IPS DF 4.7 (cell line): ENCODE results near the gene CDK7.
"Not testable (repeated sequence)": the region's sequence is repeated elsewhere in the genome, so short reads cannot be mapped to it uniquely, and the experiment has no call there.

Source experiments
- DNase-seq: peaks from one replicate; pipeline ENCODE4 v3.0.0-alpha.2; 2013; ENCODE audit warnings: low spot score; ENCODE audit errors: extremely low read depth

The CDK7 gene

DNA sequence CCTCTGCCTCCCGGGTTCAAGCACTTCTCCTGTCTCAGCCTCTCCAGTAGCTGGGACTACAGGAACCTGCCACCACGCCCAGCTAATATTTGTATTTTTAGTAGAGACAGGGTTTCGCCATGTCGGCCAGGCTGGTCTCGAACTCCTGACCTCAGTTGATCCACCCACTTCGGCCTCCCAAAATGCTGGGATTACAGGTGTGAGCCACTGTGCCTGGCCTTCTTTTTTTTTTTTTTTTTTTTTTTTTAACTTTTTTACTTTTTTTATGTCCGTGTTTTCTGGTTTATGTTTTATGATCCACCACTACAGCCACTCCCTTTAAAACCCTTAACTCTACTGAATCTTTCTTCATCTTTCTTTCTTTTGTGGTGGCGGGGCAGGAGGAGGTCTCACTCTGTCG, 2.0 kb downstream of the CDK7 start:
- DNase-seq, result not testable (repeated sequence)

DNA sequence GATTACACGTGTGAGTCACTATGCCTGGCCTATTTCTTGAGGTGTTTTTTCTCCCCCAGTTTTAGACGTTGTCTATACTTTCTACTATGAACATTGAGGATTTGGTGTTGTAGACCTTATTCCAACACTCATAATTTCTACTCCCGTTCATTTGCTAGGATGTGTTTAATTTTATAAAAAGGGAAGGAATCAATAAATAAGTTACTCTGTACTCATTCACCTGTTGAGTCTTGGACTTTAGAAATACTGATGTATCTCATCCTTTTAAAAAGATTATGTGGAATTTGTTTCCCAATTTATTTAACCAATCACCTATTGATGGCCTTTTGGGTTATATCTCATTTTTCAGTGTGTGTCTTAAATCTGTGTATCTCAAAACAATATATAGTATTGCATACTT, 3.2 kb downstream of the CDK7 start:
- no peak for DNase-seq

DNA sequence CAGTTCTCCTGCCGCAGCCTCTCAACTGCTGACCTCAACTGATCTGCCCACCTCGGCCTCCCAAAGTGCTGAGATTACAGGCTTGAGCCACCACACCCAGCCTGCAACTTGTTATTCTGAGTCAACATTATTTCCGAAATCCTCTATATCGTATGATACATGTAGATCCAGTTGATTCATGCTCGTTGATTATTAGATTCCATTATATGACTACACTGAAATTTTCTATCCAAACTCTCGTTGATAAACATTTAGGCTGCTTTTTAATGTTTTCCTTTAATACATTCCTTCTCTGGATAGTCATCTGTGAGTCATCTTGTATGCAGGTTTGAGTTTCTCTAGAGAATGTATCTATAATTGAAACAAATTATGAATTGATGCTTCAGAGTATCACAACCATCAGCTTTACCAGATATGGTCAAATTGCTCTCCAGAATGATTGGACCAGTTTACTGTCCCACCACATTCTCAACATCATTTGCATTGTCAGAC, 4.1 kb downstream of the CDK7 start:
- no peak for DNase-seq

DNA sequence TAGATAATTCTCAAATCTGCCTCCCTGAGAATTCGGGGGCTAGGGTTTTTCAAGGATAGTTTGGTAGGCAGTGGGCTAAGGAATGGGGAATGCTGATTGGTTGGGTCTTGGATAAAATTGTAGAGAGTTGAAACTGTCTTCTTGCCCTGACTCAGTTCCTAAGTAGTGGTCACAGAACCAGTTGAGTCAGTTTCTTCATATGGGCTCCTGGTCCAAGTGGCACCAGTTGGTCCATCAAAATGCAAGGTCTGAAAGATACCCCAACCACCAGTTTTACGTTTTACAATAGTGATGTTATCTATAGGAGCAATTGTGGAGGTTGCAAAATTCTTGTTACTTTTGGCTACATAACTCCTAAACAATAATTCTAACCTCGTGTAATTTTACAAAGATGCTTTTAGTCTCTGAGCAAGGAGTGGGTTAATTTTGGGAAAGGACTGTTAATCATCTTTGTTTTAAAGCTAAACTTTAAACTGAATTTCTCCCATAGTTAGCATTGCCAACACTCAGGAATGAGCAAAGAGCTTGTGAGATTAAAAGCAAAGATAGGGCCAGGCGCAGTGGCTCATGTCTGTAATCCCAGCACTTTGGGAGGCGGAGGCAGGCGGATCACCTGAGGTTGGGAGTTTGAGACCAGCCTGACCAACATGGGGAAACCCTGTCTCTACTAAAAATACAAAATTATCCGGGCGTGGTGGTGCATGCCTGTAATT, 7.7 kb downstream of the CDK7 start:
- no peak for DNase-seq

DNA sequence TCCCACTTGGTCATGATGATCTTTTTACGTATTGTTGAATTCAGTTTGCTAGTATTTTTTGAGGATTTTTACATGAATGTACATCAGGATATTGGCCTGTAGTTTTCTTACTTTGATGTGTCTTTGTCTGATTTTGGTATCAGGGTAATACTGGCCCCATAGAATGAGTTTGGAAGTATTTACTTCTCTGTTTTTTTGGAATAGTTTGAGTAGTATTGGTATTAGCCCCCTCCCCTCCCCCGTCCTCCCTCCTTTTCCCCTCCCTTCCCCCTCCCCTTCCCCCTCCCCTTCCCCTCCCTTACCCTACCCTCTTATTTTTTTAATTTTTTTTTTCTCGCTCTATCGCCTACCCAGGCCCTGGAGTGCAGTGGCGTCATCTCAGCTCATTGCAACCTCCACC, 10.3 kb downstream of the CDK7 start:
- no peak for DNase-seq

DNA sequence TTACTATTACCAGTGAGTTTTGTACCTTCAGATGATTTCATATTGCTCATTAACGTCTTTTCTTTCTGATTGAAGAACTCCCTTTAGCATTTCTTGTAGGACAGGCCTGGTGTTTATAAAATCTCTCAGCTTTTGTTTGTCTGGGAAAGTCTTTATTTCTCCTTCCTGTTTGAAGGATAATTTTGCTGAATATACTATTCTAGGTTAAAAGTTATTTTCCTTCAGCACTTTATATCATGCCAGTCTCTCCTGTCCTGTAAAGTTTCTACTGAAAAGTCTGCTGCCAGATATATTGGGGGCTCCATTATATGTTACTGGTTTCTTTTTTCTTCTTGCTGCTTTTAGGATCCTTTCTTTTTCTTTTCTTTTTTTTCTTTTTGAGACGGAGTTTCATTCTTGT, 13.3 kb downstream of the CDK7 start:
- DNase-seq, result no peak

DNA sequence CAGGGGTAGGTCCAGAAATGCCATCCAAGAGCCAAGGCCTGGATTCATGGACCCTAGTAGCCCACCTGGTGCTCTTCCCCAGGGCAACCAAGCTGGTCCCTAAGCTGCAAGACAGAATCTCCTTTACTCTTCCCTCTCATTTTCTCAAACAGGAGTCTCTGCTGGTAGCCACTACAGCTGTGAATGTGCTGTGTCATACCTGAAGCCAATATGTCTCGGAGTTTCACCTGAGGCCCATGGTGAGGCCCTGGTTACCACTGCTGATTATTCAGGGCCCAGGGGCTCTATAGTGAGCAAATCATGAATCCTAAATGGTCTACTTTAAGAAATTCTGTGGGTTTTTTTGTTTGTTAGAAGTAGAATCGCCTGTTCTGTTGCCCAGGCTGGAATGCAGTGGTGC, 15.9 kb downstream of the CDK7 start:
- no peak for DNase-seq

DNA sequence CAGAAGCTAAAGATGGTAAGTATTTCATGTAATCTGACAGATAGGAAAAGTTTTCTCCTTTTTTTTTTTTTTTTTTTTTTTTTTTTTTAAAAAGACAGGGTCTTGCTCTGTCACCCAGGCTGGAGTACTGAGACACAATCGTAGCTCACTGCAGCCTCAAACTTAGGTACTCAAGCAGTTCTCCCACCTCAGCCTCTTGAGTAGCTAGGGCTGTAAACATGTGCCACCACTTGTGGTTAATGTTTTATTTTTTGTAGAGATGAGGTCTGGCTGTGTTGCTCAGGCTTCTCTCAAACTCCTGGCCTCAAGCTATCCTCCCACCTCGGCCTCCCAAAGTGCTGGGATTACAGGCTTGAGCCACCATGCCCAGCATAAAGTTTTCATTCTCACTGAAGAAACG, 17.8 kb downstream of the CDK7 start:
- DNase-seq, result no peak

DNA sequence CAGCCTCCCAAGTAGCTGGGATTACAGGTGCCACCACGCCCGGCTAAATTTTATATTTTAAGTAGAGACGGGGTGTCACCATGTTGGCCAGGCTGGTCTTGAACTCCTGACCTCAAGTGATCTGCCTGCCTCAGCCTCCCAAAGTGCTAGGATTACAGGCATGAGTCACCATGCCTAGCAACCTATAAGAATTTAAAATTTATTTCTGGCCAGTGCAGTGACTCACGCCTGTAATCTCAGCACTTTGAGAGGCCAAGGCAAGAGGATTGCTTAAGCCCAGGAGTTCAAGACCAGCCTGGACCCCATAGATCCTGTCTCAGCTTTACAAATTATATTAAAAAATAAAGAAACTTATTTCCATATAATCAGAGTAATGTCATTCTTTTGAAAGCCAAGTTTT, 21.3 kb downstream of the CDK7 start:
- not testable (repeated sequence) for DNase-seq

DNA sequence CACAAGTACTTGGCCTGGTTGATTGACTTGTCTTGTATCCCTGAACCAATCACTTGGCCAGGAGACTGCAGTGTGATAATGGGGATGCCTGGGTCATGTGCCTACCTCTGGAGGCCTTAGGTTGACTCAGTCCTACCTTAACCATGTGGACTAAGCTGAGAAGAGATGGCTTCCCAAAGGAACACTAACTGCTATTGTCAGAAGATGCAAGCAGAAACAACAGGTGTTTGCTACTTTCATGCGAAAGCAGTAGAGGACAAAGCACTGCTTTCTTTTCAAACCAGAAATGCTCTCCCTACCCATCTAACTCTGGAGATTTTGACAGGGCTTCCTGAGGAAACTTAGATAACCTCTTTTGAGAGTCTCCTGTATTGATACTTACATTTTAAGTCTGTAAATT, 22.9 kb downstream of the CDK7 start:
- DNase-seq, result no peak

DNA sequence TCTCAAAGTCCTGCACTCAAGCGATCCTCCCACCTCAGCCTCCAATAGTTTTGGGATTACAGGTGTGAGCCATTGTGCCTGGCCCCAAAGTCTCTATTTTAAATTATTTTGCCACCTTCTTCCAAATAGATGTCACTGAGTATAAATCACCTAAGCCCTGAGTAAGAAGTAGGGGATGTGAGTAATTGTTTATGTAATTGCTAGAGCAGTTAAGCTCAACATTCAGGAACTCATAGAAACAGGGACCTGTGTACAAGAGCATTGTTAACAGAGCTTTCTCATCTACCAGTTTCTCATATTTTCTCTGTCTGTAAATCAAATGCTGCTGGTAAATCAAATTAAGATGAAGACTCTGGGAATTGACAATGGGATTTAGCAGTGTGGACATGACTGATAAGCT, 26.3 kb downstream of the CDK7 start:
- no peak for DNase-seq

DNA sequence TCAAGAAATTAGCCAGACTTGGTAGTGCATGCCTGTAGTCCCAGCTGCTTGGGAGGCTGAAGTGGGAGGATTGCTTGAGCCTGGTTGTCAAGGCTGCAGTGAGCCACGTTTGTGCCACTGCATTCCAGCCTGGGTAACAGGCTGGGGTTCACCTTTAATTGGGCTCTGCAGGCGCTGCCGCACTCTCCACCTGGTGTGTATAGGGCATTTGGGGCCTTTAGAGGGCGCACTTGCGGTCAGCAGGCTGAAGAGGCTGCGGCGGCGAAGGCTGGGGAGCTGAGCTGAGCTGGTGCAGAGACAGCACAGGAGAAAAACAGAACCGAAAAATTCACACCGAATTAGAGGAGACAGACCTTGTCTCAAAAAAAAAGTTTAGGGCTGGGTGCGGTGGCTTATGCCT, 31.2 kb downstream of the CDK7 start:
- peak; percentile 38 for DNase-seq

DNA sequence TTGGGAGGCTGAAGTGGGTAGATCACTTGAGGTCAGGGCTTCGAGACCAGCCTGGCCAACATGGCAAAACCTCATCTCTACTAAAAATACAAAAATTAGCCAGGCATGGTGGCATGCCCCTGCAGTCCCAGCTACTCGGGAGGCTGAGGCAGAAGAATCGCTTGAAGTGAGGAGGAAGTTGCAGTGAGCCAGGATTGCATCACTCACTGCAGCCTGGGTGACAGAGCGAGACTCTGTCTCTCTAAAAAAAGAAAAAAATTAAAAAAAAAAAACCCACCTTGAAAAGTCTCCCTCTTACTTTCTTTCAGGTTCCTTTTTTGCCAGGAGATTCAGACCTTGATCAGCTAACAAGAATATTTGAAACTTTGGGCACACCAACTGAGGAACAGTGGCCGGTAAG, 34.2 kb downstream of the CDK7 start:
- DNase-seq, result no peak

DNA sequence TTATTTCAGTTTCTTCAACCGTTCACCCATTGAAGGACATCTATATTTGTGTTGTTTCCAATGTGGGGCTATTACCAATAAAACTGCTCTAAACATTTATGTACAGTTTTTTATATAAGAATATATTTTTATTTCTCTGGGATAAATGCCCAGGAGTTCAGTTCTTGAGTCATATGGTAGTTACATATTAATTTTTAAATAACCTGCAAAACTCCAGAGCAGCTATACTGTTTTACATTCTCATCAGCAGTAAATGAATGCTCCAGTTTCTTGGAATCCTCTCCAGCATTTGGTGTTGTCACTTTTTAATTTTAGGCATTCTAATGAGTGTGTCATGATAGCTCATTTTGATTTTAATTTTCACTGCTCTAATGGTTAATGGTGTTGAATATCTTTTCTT, 36.2 kb downstream of the CDK7 start:
- no peak for DNase-seq

DNA sequence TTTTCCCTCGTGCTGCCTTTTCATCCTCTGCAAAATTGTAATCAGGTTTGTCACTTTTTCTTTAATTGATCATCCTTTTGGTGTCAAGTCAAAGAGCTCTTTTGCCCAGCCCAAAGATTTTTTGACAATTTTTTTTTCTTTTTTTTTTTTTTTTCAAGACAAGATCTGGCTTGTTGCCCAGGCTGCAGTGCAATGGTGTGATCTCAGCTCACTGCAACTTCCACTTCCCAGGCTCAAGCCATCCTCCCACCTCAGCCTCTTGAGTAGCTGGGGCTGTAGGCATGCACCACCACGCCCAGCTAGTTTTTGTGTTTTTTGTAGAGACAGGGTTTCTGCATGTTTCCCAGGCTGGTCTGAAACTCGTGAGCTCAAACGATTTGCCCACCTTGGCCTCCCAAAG, 36.7 kb downstream of the CDK7 start:
- DNase-seq, result no peak

DNA sequence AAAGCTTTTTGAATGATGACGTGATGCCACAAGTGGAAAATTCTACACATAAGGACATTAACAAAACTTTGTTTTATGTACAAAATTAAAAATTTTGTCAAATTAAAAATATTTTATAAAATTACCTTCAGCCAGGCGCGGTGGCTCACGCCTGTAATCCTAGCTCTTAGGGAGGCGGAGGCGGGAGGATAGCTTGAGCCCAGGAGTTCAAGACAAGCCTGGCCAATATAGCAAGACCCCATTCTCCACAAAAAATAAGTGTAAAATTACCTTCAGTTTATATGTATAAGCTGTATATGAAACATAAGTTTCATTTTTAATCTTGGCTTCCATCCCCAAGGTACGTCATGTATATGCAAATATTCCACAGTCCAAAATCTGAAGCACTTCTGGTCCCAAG, 40.9 kb downstream of the CDK7 start:
- no peak for DNase-seq

DNA sequence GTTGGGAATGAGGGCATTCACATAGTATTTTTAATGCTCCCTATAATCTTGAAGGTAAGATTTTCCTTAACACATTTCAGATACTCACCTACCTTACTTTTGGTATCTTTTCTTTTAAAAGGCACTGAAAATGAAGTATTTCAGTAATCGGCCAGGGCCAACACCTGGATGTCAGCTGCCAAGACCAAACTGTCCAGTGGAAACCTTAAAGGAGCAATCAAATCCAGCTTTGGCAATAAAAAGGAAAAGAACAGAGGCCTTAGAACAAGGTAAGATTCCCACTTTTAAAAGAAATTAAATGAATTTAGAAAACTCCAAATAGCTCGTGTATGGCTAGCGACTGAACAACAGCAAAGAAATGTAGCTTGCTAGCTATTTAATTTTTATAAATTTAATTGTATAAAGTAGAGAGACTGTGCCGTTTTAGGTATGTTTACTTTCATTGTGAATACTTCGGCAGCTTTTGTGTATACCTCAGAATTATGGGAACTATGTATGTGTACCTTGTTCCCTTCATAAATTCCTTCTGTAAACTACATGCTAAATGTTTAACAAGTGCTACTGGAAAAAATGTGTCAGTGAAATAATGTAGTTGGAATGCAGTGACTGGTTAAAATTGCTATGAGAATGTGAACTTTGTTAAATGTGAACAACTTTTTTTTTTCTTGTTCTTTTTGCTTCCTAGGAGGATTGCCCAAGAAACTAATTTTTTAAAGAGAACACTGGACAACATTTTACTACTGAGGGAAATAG, 41.9 kb downstream of the CDK7 start:
- DNase-seq, result no peak

DNA sequence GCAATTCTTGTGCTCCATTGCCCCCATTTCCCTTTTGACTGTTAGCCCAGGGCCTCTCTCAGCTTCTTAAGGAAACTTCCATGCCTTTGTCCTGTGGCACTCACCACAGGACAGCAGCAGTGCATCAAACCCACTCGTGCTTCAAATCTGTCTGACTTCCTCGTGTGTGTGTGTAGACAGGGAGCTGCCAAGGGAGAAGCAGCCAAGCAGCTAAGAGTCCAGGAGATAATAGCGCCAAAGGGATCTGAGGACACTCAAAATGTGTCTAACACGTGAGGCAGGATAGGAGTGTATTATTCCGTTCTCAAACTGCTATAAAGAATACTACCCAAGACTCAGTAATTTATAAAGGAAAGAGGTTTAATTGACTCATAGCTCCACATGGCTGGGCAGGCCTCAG, 44.8 kb downstream of the CDK7 start:
- DNase-seq, result no peak

DNA sequence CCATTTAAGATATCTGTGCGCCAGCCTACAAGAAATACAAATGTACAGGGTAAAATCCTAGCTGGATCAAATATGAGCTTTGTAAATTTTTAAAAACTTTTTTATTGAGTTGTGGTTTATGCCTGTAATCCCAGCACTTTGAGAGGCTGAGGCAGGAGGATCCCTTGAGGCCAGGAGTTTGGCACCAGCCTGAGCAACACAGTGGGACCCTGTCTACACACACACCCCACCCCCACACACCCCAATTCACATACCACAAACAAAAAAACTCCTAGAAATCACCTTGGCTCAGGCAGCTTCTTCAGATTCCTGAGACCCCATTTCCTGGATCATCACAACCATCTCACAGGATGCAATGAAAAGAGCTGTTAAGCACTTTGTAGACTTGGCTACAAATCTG, 46.4 kb downstream of the CDK7 start:
- DNase-seq, result no peak

DNA sequence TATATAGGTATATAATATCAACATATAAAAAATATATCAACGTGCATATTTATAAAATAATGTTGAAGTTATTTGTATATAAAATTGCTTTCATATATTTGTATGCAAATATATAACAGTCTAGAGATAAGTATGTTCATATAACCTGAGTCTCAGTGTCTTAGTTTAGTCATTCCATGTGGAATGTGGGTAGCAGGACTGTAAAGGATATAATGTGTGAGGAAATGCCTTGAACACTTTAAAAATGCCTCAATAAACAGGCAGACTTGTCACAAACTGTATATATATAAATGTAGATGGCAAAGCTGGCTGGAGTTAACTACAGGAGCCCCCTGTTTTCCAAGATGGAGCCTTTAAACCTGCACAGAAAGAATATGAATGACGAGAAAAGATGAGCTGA, 49.5 kb downstream of the CDK7 start:
- DNase-seq, result no peak

DNA sequence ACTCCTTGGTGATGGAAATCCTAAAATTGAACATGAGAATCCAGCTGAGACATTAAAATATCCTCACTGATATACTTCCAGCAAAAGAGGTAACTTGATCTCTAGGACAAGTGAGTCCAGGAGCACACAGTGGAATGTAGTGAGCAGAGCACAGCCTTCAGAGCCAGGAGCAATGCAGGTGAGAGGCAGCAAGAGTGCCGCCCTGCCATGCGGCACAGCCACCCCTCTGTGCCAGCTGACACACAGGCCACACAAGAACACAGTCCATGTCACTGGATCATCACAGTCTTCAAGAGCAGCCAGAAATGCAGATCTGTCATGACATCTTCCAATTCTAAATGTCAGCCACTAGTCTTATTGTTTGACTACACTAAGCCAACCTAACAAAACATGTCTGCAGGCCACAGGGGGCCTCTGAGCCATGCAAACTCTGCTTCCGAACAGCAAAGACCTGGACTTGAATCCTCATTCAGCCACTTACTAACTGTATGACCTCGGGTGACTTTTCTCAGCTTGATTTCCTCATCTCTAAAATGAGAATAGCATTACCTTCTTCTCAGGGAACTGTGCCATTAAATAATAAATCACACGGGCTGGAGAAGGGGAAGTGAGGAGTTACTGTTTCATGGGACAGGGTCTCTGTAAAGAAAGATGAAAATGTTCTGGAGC, 50.9 kb downstream of the CDK7 start:
- no peak for DNase-seq

DNA sequence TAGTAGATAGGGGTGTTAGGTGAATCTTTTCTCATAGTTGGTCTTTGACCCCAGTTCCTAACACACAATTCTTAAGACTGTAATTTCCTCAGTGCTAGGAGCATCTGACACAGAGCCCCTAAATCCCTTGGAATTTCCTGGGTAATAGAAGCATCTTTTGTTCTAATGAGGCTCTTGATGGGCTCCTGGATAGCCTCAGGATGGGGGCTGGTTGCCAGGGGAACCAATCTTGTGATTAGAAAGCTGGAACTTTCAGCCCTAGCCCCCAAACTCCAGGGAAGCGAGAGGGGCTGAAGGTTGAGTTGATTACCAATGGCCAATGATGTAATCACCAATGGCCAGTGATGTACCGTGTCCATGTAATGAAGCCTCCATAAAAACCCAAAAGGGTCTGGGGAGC, 53.4 kb downstream of the CDK7 start:
- DNase-seq, result no peak

DNA sequence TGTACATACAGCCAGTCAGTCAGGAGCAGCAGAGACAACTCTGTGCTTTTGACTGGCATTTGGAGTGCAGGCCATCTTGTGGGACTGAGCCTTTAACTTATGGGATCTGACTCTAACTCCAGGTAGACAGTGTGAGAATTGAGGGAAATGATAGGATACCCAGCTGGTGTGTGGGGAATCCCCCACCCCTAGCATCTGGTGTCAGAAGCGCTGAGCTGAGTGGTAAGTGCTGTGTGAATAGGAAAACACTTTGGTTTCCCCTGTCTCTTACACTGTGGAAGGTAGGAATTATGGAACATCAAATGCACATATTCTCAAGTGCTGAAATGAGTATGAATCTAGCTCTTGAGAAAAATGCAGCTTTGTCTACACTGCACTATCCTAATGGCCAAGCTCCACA, 54.0 kb downstream of the CDK7 start:
- DNase-seq, result no peak
